Choroid plexus epithelial cell (primary cell): Measurements from ENCODE around the gene JCAD.

Experiments
- DNase-seq: peaks from one replicate; pipeline ENCODE4 v3.0.0-alpha.2; 2010; ENCODE audit warnings: low read depth
- H3K4me3 ChIP-seq: 2 replicates; pipeline ENCODE4 v1.5.1; 2011; ENCODE audit warnings: low read depth, mild to moderate bottlenecking, control low read depth, low read length, moderate library complexity
- CTCF ChIP-seq: conservative IDR thresholded peaks from 2 replicates; pipeline ENCODE4 v1.5.1; 2011; ENCODE audit warnings: low read depth, mild to moderate bottlenecking, control low read depth, inconsistent platforms, low read length, moderate library complexity

JCAD gene

DNA sequence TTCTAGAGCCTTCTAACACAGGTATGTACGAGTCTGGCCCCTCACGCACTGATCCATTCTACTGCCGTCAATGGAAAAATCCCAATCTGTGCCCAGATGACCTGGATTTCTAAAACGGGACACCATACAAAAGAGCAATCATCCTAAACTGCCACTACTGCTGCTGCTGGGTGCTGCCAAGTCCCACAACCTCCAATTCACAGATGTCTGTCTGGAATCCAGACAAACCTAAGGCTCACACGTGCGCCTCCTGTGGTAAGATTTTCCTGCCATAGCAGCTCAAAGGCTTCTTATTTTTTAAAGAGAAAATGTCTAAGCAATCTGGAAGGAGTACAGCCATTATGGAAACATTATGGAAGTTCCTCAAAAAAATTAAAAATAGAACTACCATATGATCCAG is 40.9 kb downstream of the JCAD start:
- no peak for DNase-seq
- H3K4me3 ChIP-seq = no peak overlapping the region
- TF ChIP-seq CTCF = no peak

- H3K4me3 ChIP-seq = no peak overlapping the region
- DNase-seq = no peak
- no peak for TF ChIP-seq CTCF
These were observed 41.4 kb downstream of the JCAD start for GRCh38 chr10:30017966-30018365.

DNA sequence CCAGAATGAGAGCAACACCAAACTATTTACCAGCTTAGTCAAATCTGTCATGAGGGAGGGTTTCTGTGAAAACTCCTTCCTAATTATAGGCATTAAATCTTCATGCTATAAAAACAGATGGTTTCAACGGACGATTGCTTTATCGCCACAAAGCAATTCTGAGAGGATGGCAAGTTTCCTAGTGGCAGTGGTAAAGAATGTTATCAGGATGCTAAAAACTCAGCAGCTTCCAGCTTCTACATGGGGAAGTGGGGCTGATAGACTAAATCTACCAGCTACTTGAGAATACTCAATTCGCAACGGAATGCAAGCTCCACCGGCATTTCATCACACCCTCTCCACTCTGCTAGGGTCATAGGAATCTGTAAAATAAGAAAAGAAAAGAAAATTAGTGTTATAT is 41.8 kb downstream of the JCAD start:
- DNase-seq = no peak
- H3K4me3 ChIP-seq = no peak overlapping the region
- TF ChIP-seq CTCF = no peak

DNA sequence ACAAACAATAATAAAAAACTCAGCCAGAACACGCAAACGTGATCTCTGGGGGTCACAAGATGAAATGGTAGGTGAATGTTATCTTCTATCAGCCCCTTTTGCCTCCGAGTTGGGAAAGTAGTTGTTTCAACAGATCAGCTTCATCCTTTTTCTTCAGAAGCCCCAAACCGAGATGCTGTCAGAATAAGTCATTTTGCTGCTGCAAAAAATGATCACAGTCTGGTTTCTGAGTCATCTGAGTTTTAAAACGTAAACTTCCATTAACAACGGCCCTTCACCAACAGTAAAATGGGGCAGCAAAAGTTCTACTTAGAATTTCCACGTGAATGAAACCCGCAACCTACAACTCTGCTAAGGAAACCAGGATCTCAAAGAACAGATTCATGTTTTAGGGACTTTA is 44.9 kb downstream of the JCAD start:
- H3K4me3 ChIP-seq = no peak overlapping the region
- TF ChIP-seq CTCF = no peak
- peak; percentile 21 for DNase-seq

- peak; percentile 73 for DNase-seq
- no peak for TF ChIP-seq CTCF
- H3K4me3 ChIP-seq = no peak overlapping the region
These were observed 45.6 kb downstream of the JCAD start for GRCh38 chr10:30013757-30014156.

DNA sequence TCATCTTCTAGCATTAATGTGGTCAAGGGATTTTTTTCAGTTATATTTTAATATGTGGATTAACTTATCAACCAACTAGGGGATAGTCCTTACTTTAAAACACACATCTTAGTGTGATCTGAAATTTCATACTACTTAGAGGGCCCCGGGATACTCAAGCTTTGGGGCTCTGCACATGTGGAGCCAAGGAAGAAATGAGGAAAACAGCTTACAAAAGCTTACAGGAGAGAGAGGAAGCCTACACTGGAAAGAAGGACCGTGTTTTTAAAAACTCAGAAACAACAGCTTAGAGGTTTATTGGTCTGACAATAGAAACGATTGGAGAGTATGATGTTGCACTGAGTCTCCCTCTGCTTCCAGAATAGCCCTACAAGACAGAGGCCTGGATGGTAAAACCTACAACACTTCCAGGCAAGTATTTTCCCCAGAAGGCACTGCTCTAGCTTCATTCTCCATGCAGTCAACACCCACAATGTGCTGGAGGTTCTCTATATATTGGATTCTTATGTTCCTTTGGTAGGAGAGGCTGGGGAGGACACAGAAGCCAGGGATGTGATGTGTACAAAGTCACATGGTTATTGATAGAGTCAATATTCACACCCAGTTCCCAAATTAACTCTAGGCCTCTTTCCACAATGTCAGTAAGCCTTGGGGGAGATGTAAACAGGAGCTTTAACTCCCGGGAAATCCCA is 47.3 kb downstream of the JCAD start:
- TF ChIP-seq CTCF = no peak
- no peak overlapping the region for H3K4me3 ChIP-seq
- DNase-seq = no peak

DNA sequence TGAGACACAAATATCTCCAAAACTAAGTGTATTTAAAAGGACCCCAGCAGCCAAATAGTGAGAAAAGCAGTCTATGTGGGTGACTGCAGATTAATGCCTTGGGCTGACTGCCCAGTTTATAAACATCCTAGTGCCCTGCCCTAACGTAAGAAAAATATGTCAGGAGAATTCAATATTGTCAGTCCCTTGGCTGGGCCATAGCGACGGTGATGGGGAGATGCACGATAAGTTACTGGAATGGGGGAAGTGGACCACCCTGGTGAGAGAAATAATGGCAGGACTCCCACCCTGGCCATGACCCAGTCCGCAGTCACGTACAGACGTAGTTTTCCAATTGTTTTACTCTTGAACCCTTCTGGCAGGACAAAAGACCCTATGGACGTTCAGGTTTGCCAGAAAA is 48.0 kb downstream of the JCAD start:
- no peak overlapping the region for H3K4me3 ChIP-seq
- no peak for TF ChIP-seq CTCF
- no peak for DNase-seq
